Measurements from ENCODE around the gene VAV2.
"Not testable (repeated sequence)": the region's sequence is repeated elsewhere in the genome, so short reads cannot be mapped to it uniquely, and the experiment has no call there.

VAV2 gene

DNA sequence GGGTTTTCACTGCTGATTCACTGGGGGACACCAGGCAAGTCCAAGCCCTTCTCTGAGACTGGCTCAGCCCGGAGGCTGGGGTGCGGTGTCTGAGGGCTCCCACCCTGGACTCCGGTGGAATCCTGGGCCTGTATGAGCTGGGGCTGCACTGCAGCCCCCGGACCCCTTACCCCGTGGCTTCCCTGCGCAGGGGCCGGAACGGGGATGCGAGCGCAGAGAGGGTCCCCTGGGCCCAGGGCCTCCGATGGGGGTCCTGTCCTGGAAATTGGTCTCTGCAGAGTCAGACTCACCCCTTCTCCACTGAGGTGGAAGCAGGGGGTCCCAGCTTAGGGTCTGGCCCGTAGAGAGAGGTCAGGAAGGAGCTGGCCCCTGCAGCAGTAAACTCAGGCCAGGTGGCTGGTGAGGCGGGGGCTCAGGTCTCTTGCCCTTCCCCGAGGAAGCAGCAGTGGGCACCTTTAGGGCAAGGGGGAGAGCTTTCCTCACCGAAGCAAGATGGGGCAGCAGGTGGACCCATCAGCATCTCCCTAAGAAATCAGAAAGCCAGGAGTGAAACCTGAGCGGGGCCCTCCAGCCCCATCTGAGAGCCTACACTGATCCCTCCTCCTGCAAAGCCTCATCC, 1.6 kb upstream of the VAV2 start:
- 77% methylated on average over 16 of the region's 16 CpGs for WGBS
- no peaks in the 10 kb centered on the region for H3K9me3 ChIP-seq (ENCODE audit: insufficient read depth, low read depth, low read length)
- H3K4me3 ChIP-seq (ENCODE audit: low read length), result peak overlapping the region; percentile 94
- H3K27me3 ChIP-seq (ENCODE audit: insufficient read depth, low read length), result no peaks in the 10 kb centered on the region
- H3K27ac ChIP-seq (ENCODE audit: low read depth, low read length), result no peak overlapping the region
- H3K4me1 ChIP-seq (ENCODE audit: insufficient read depth, low read length), result peaks cover 5% of the 10 kb centered on the region; the same call in 1 of the 2 replicates
- no peak overlapping the region for H3K9ac ChIP-seq (ENCODE audit: low read depth, low read length)
- no peaks in the 10 kb centered on the region for H3K36me3 ChIP-seq (ENCODE audit: insufficient read depth, low read length)

DNA sequence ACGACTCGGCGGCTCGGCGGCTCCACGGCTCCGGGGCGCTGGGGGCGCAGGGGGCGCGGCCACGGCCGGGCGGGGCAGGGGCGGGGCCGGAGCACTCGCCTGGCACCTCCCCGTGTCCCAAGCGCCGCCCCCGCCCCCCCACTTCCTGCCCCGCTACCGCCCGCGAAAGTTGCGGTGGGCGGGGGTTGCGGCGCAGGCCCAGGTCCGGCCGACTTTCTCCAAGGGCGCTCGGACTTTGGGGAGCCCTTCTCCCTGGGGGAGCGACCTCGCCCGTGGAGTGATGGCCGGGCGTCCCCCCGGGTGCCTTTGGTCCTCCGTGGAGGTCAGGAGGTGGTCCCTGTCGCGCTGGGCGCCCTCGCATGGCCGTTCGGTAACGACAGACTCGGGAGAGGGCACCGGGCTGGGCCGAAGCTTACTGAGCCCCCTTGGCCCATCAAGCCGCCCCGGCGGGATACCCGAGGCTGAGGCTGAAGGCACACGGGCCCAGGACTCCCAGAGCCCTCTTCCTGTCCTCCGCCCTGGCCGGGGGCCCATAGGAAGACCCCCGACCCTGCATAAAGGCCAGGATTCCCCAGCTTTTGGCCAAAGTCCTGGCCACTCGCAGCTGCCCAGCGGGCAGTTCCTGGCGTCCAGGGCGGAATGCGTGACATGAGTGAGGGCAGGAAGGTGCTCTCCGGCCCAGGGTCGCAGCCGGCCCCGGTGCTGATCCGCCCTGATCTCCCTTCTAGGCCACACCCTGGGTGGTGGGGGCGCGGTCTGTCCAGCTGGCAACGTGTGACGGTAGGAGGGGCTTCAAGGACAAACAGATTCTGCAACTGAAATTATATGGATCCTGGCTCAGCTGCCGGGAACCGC, 883 bp upstream of the VAV2 start:
- peak overlapping the region; percentile 60; the same call in 1 of the 2 replicates for H3K27ac ChIP-seq (ENCODE audit: low read depth, low read length)
- under 1% methylated on average over 74 of the region's 74 CpGs for WGBS
- no peaks in the 10 kb centered on the region for H3K36me3 ChIP-seq (ENCODE audit: insufficient read depth, low read length)
- H3K9ac ChIP-seq (ENCODE audit: low read depth, low read length), result peak overlapping the region; percentile 87
- H3K4me3 ChIP-seq (ENCODE audit: low read length), result peak overlapping the region; percentile 94
- H3K27me3 ChIP-seq (ENCODE audit: insufficient read depth, low read length), result no peaks in the 10 kb centered on the region
- peaks cover 5% of the 10 kb centered on the region; the same call in 1 of the 2 replicates for H3K4me1 ChIP-seq (ENCODE audit: insufficient read depth, low read length)
- no peaks in the 10 kb centered on the region for H3K9me3 ChIP-seq (ENCODE audit: insufficient read depth, low read depth, low read length)

DNA sequence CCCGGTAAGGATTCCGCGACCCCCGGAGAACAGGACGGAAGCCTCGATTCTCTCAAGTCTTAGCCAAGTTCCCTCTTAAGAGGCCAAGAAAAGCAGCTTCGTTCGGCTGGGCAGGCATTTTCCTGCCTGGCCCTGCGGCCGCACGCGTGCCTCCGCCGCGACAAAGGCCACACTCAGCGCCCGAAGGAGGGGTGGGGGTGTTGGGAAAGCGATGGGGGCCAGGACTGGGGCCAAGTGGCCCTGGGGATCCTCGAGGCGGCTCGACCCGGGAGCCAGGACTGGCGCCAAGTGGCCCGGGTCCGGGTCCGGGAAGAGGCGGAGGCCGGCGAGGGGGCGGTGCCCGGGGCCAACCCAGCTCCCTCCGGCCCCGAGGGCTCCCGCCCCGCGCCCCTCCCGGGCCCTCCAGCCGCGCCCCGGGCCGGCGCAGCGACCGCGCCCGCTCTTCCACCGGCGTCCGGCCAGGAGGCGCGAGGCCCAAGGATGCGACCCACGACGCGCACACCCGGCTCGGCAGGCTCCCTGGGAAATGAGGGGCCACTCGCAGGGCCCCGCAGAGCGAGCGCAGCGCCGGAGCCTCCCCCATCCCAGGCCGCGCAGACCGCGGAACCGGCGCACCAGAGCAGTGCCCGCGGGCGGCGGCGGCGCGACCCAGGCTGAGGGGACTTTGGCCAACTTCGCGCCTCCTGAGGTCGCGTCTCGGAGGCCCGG, 756 bp downstream of the VAV2 start:
- no peaks in the 10 kb centered on the region for H3K36me3 ChIP-seq (ENCODE audit: insufficient read depth, low read length)
- no peaks in the 10 kb centered on the region for H3K9me3 ChIP-seq (ENCODE audit: insufficient read depth, low read depth, low read length)
- no peaks in the 10 kb centered on the region for H3K27me3 ChIP-seq (ENCODE audit: insufficient read depth, low read length)
- H3K4me3 ChIP-seq (ENCODE audit: low read length), result peak overlapping the region; percentile 94
- H3K4me1 ChIP-seq (ENCODE audit: insufficient read depth, low read length), result peaks cover 5% of the 10 kb centered on the region; the same call in 1 of the 2 replicates
- under 1% methylated on average over 82 of the region's 82 CpGs for WGBS
- peak overlapping the region; percentile 87 for H3K9ac ChIP-seq (ENCODE audit: low read depth, low read length)
- no peak overlapping the region for H3K27ac ChIP-seq (ENCODE audit: low read depth, low read length)

- peak overlapping the region; percentile 87 for H3K9ac ChIP-seq (ENCODE audit: low read depth, low read length)
These were observed 1.5 kb downstream of the VAV2 start for GRCh38 chr9:133990366-133991213.

DNA sequence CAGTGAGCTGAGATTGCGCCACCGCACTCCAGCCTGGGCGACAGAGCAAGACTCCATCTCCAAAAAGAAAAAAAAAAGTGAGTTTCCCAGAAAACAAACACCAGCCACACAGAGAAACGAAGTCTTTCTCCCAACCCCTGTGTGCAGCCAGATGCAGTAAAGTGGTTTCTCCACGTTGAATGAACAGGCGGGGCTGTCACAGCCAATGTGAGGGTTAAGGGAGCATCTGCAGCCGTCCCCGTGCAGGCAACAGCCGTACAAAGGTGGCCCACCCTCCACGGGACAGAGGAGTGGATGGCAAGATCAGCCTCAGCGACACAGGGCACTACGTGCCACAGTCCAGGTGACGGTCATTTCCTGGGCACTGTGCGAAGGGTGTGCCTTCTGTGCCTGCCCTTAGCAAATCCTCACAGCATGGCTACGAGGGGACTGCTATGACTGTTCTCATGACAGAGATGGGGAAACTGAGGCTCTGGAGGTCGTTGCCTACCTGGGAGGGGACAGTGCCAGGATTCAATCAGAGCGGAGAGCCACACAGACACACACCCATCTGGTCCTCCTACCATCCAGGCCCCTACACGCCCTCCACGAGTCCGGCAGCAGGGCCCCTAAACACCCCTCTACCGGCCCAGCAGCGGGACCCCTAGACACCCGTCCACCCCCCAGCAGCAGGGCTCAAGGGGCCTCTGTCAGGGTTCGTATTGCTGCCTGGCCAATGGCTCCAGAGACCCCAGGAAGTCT, 2.3 kb downstream of the VAV2 start:
- no peaks in the 10 kb centered on the region for H3K36me3 ChIP-seq (ENCODE audit: insufficient read depth, low read length)
- H3K9me3 ChIP-seq (ENCODE audit: insufficient read depth, low read depth, low read length), result no peaks in the 10 kb centered on the region
- no peaks in the 10 kb centered on the region for H3K27me3 ChIP-seq (ENCODE audit: insufficient read depth, low read length)
- H3K27ac ChIP-seq (ENCODE audit: low read depth, low read length), result no peak overlapping the region
- WGBS, result 91% methylated on average over 22 of the region's 24 CpGs
- H3K4me3 ChIP-seq (ENCODE audit: low read length), result no peak overlapping the region
- peak overlapping the region; percentile 30; the same call in 1 of the 2 replicates for H3K9ac ChIP-seq (ENCODE audit: low read depth, low read length)
- H3K4me1 ChIP-seq (ENCODE audit: insufficient read depth, low read length), result peaks cover 5% of the 10 kb centered on the region; the same call in 1 of the 2 replicates

More at GRCh38 chr9:133990366-133991213, 1.5 kb downstream of the VAV2 start:
- Histone ChIP-seq H3K4me3 (ENCODE audit: low read length) (peak overlapping the region; percentile 94), H3K27ac (ENCODE audit: low read depth, low read length) (no peak overlapping the region), H3K27me3 (ENCODE audit: insufficient read depth, low read length) (no peaks in the 10 kb centered on the region), H3K36me3 (ENCODE audit: insufficient read depth, low read length) (no peaks in the 10 kb centered on the region), H3K4me1 (ENCODE audit: insufficient read depth, low read length) (peaks cover 5% of the 10 kb centered on the region; the same call in 1 of the 2 replicates), H3K9me3 (ENCODE audit: insufficient read depth, low read depth, low read length) (no peaks in the 10 kb centered on the region)
- 16% methylated on average over 31 of the region's 31 CpGs for WGBS

DNA sequence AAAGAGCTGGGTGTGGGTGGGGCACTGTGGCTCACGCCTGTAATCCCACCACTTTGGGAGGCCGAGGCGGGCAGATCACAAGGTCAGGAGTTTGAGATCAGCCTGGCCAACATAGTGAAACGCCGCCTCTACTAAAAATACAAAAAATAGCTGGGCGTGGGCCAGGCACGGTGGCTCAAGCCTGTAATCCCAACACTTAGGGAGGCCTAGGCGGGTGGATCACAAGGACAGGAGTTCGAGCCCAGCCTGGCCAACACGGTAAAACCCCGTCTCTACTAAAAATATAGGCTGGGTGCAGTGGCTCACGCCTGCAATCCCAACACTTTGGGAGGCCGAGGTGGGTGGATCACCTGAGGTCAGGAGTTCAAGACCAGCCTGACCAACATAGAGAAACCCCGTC, 3.4 kb downstream of the VAV2 start:
- H3K4me3 ChIP-seq (ENCODE audit: low read length); H3K9me3 ChIP-seq (ENCODE audit: insufficient read depth, low read depth, low read length); H3K9ac ChIP-seq (ENCODE audit: low read depth, low read length); H3K36me3 ChIP-seq (ENCODE audit: insufficient read depth, low read length); H3K4me1 ChIP-seq (ENCODE audit: insufficient read depth, low read length); H3K27me3 ChIP-seq (ENCODE audit: insufficient read depth, low read length); H3K27ac ChIP-seq (ENCODE audit: low read depth, low read length): not testable (repeated sequence)
- WGBS, result 95% methylated on average over 14 of the region's 14 CpGs

DNA sequence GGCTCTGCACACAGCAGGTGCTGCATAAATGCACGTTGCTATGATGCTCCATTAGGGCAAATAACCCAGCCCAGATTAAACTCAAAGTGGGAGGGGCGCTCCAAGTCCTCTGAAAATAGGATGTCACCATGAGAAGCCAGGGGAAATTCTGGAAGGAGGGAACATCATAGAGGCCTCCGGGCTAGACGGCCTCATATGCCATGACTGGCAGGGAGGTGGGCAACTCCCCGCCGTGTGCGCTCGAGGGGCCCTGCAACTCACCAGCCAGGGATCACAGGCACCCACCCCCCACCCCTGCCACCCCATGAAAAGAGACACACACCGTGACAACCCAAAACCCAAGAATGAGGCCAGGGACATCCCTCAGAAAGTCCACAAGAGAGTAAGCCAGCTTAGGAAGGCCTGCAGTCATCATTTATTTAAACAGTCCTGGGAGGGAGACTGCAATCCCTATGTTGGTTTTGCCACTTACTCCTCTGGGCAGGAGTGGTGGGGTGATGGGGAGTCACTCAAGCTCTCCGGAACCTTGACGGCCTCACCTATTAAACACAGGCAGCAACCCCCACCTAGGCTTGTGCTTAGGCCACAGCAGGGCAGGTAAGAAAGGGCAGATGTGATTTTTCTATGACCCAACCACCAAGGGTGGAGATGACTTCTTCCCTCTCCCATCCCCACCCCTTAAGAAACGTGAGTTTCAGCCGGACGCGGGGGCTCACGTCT, 4.0 kb downstream of the VAV2 start:
- 96% methylated on average over 14 of the region's 16 CpGs for WGBS
- no peaks in the 10 kb centered on the region for H3K4me1 ChIP-seq (ENCODE audit: insufficient read depth, low read length)
- no peaks in the 10 kb centered on the region for H3K36me3 ChIP-seq (ENCODE audit: insufficient read depth, low read length)
- H3K27ac ChIP-seq (ENCODE audit: low read depth, low read length), result no peak overlapping the region
- H3K9ac ChIP-seq (ENCODE audit: low read depth, low read length), result no peak overlapping the region
- H3K4me3 ChIP-seq (ENCODE audit: low read length), result no peak overlapping the region
- no peaks in the 10 kb centered on the region for H3K27me3 ChIP-seq (ENCODE audit: insufficient read depth, low read length)
- no peaks in the 10 kb centered on the region for H3K9me3 ChIP-seq (ENCODE audit: insufficient read depth, low read depth, low read length)

- WGBS, result 95% methylated on average over 14 of the region's 14 CpGs
- Histone ChIP-seq H3K27ac (ENCODE audit: low read depth, low read length) (no peak overlapping the region), H3K4me3 (ENCODE audit: low read length) (no peak overlapping the region), H3K4me1 (ENCODE audit: insufficient read depth, low read length) (no peaks in the 10 kb centered on the region), H3K36me3 (ENCODE audit: insufficient read depth, low read length) (no peaks in the 10 kb centered on the region), H3K9me3 (ENCODE audit: insufficient read depth, low read depth, low read length) (no peaks in the 10 kb centered on the region), H3K27me3 (ENCODE audit: insufficient read depth, low read length) (no peaks in the 10 kb centered on the region), H3K9ac (ENCODE audit: low read depth, low read length) (no peak overlapping the region)
These were observed 4.7 kb downstream of the VAV2 start for GRCh38 chr9:133987446-133987788.

- Histone ChIP-seq H3K36me3 (ENCODE audit: insufficient read depth, low read length) (no peaks in the 10 kb centered on the region), H3K9ac (ENCODE audit: low read depth, low read length) (no peak overlapping the region), H3K9me3 (ENCODE audit: insufficient read depth, low read depth, low read length) (no peaks in the 10 kb centered on the region), H3K4me3 (ENCODE audit: low read length) (no peak overlapping the region), H3K27ac (ENCODE audit: low read depth, low read length) (no peak overlapping the region), H3K4me1 (ENCODE audit: insufficient read depth, low read length) (no peaks in the 10 kb centered on the region), H3K27me3 (ENCODE audit: insufficient read depth, low read length) (no peaks in the 10 kb centered on the region)
- WGBS, result 93% methylated on average over 12 of the region's 13 CpGs
These were observed 5.2 kb downstream of the VAV2 start for GRCh38 chr9:133986774-133987445.

Measured in HUES64 (cell line).